GM19351 (cell line): Measurements from ENCODE around the gene PKP4.

Experiments
- ATAC-seq: cut with Tn5 transposase; IDR thresholded peaks from one replicate; pipeline ENCODE4 v1.9.1; 2021; ENCODE audit warnings: mild to moderate bottlenecking, moderate library complexity; ENCODE audit not compliant: unreplicated experiment

The PKP4 gene

GRCh38 chr2:158712791-158713522 lies 256.2 kb downstream of the PKP4 start:
- no peak for ATAC-seq

GRCh38 chr2:158713523-158714138 lies 256.9 kb downstream of the PKP4 start:
- ATAC-seq = no peak

- ATAC-seq = no peak
Observed at GRCh38 chr2:158714420-158714819, 257.7 kb downstream of the PKP4 start.

GRCh38 chr2:158715357-158715756 lies 258.6 kb downstream of the PKP4 start:
- no peak for ATAC-seq

- no peak for ATAC-seq
Observed at GRCh38 chr2:158716121-158716791, 259.5 kb downstream of the PKP4 start.

GRCh38 chr2:158716921-158717320 lies 260.2 kb downstream of the PKP4 start:
- no peak for ATAC-seq

- ATAC-seq = no peak
Observed at GRCh38 chr2:158717366-158718195, 260.8 kb downstream of the PKP4 start.

GRCh38 chr2:158718196-158718585 lies 261.4 kb downstream of the PKP4 start:
- ATAC-seq = no peak

GRCh38 chr2:158718851-158719250 lies 262.1 kb downstream of the PKP4 start:
- no peak for ATAC-seq

- ATAC-seq = no peak
Observed at GRCh38 chr2:158719403-158719802, 262.7 kb downstream of the PKP4 start.

- ATAC-seq = no peak
Observed at GRCh38 chr2:158722266-158723105, 265.7 kb downstream of the PKP4 start.

GRCh38 chr2:158723181-158723838 lies 266.6 kb downstream of the PKP4 start:
- ATAC-seq = no peak

- peak; percentile 56 for ATAC-seq
Observed at GRCh38 chr2:158723921-158724802, 267.4 kb downstream of the PKP4 start.

GRCh38 chr2:158724803-158725381 lies 268.1 kb downstream of the PKP4 start:
- no peak for ATAC-seq

- no peak for ATAC-seq
Observed at GRCh38 chr2:158725441-158725891, 268.7 kb downstream of the PKP4 start.

GRCh38 chr2:158726911-158727592 lies 270.3 kb downstream of the PKP4 start:
- no peak for ATAC-seq

GRCh38 chr2:158728422-158728821 lies 271.7 kb downstream of the PKP4 start:
- no peak for ATAC-seq

- no peak for ATAC-seq
Observed at GRCh38 chr2:158729451-158729850, 272.7 kb downstream of the PKP4 start.
